ENCODE measurements around the gene JAML.

JAML gene

DNA sequence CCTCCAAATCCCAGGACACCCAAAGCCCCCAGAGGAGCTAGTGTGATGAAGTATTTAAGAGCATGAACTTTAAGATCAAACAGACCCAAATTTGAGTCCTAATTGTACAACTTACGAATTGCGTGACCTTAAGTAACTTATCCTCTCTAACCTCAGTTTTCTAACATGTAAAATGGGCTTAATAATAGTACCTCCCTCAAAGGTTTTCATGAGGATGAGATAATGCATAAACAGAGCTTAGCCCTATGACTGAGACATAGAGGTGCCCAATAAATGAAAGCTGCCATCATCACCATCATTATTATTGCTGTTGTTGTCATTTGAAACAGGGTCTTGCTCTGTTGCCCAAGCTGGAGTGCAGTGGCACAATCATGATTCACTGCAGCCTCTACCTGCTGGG, 57.6 kb downstream of the JAML start:
- TF ChIP-seq SUZ12 (IDR thresholded peaks at IDR 0.05; ENCODE audit: extremely low read depth, insufficient read depth, insufficient read length) (no peak), YY1 (IDR thresholded peaks at IDR 0.05; ENCODE audit: insufficient read depth, insufficient read length) (no peak), ZNF274 (IDR thresholded peaks at IDR 0.05; ENCODE audit: low read depth, low read length) (no peak)
- Histone ChIP-seq H3K27me3 (ENCODE audit: insufficient read depth, insufficient read length) (peaks cover 25% of the 10 kb centered on the region), H3K9ac (ENCODE audit: insufficient read length, low read depth) (no peak overlapping the region), H3K36me3 (ENCODE audit: insufficient read depth, insufficient read length, low read length) (no peaks in the 10 kb centered on the region), H3K4me1 (ENCODE audit: insufficient read depth, insufficient read length) (peaks cover 14% of the 10 kb centered on the region), H3K9me3 (ENCODE audit: insufficient read depth, low read length) (no peaks in the 10 kb centered on the region), H3K4me3 (ENCODE audit: insufficient read length, low read depth) (no peak overlapping the region)
- DNase-seq (ENCODE audit: low read depth, low spot score), result no peak

DNA sequence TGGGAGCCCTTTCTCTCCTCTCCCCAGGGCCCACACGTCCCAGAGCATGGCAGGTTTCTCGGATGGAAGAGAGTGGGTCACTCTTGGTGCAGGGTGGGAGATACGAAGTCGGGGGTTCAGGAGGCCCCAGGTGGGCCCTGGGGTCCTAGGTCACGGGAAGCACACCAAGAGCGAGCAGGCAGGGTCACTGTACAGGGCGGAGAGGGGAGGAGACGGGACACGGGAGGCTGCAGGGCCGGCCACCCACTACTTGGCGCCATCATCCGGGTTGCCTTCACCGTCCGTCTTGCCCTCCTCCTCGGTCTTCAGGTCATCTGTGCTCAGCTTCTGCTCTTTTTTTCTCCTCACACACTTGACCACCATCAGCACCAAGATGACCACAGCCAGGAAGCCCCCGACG, 58.2 kb downstream of the JAML start:
- Histone ChIP-seq H3K9ac (ENCODE audit: insufficient read length, low read depth) (no peak overlapping the region), H3K4me3 (ENCODE audit: insufficient read length, low read depth) (no peak overlapping the region), H3K36me3 (ENCODE audit: insufficient read depth, insufficient read length, low read length) (no peaks in the 10 kb centered on the region), H3K27me3 (ENCODE audit: insufficient read depth, insufficient read length) (peaks cover 19% of the 10 kb centered on the region), H3K4me1 (ENCODE audit: insufficient read depth, insufficient read length) (peaks cover 12% of the 10 kb centered on the region), H3K9me3 (ENCODE audit: insufficient read depth, low read length) (no peaks in the 10 kb centered on the region)
- no peak for DNase-seq (ENCODE audit: low read depth, low spot score)
- TF ChIP-seq YY1 (IDR thresholded peaks at IDR 0.05; ENCODE audit: insufficient read depth, insufficient read length) (no peak), SUZ12 (IDR thresholded peaks at IDR 0.05; ENCODE audit: extremely low read depth, insufficient read depth, insufficient read length) (no peak), ZNF274 (IDR thresholded peaks at IDR 0.05; ENCODE audit: low read depth, low read length) (no peak)

GRCh38 chr11:118164885-118165284, 59.9 kb downstream of the JAML start:
- peaks cover 2% of the 10 kb centered on the region for H3K27me3 ChIP-seq (ENCODE audit: insufficient read depth, insufficient read length)
- TF ChIP-seq SUZ12 (IDR thresholded peaks at IDR 0.05; ENCODE audit: extremely low read depth, insufficient read depth, insufficient read length) (no peak), YY1 (IDR thresholded peaks at IDR 0.05; ENCODE audit: insufficient read depth, insufficient read length) (no peak), ZNF274 (IDR thresholded peaks at IDR 0.05; ENCODE audit: low read depth, low read length) (no peak)
- H3K4me1 ChIP-seq (ENCODE audit: insufficient read depth, insufficient read length), result peaks cover 9% of the 10 kb centered on the region
- no peaks in the 10 kb centered on the region for H3K9me3 ChIP-seq (ENCODE audit: insufficient read depth, low read length)
- H3K4me3 ChIP-seq (ENCODE audit: insufficient read length, low read depth), result no peak overlapping the region
- no peak for DNase-seq (ENCODE audit: low read depth, low spot score)
- H3K9ac ChIP-seq (ENCODE audit: insufficient read length, low read depth), result no peak overlapping the region
- H3K36me3 ChIP-seq (ENCODE audit: insufficient read depth, insufficient read length, low read length), result no peaks in the 10 kb centered on the region

DNA sequence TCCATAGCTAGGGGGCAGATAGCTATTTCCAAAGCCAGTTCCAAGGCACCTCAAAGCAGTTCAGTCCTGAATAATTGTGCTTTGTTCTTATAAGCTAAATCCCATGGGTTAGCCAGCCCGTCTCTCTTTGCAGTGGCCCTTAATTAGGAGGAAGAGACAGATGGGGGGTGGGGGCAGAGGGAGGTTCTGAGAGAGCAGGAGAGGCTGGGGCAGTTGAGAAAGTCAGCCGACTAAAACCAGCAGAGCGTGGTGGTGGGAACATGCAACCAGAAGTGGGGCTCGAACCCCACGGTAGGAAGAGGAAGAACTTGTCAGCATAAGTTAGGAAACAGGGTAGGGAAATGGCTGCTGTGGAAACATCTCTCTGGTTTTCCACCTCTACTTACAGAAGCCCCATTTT, 61.3 kb downstream of the JAML start:
- no peaks in the 10 kb centered on the region for H3K9me3 ChIP-seq (ENCODE audit: insufficient read depth, low read length)
- no peak overlapping the region for H3K9ac ChIP-seq (ENCODE audit: insufficient read length, low read depth)
- H3K27me3 ChIP-seq (ENCODE audit: insufficient read depth, insufficient read length), result peaks cover 14% of the 10 kb centered on the region
- H3K4me3 ChIP-seq (ENCODE audit: insufficient read length, low read depth), result no peak overlapping the region
- H3K4me1 ChIP-seq (ENCODE audit: insufficient read depth, insufficient read length), result peaks cover 2% of the 10 kb centered on the region
- TF ChIP-seq YY1 (IDR thresholded peaks at IDR 0.05; ENCODE audit: insufficient read depth, insufficient read length), result no peak
- DNase-seq (ENCODE audit: low read depth, low spot score), result no peak
- no peaks in the 10 kb centered on the region for H3K36me3 ChIP-seq (ENCODE audit: insufficient read depth, insufficient read length, low read length)

- Histone ChIP-seq H3K4me3 (ENCODE audit: insufficient read length, low read depth) (no peak overlapping the region), H3K4me1 (ENCODE audit: insufficient read depth, insufficient read length) (peaks cover 4% of the 10 kb centered on the region), H3K27me3 (ENCODE audit: insufficient read depth, insufficient read length) (peaks cover 20% of the 10 kb centered on the region), H3K36me3 (ENCODE audit: insufficient read depth, insufficient read length, low read length) (no peaks in the 10 kb centered on the region), H3K9ac (ENCODE audit: insufficient read length, low read depth) (no peak overlapping the region), H3K9me3 (ENCODE audit: insufficient read depth, low read length) (no peaks in the 10 kb centered on the region)
- no peak for DNase-seq (ENCODE audit: low read depth, low spot score)
- TF ChIP-seq SUZ12 (IDR thresholded peaks at IDR 0.05; ENCODE audit: extremely low read depth, insufficient read depth, insufficient read length) (no peak), YY1 (IDR thresholded peaks at IDR 0.05; ENCODE audit: insufficient read depth, insufficient read length) (no peak), ZNF274 (IDR thresholded peaks at IDR 0.05; ENCODE audit: low read depth, low read length) (no peak)
Measured at GRCh38 chr11:118162846-118163245, 62.0 kb downstream of the JAML start.

DNA sequence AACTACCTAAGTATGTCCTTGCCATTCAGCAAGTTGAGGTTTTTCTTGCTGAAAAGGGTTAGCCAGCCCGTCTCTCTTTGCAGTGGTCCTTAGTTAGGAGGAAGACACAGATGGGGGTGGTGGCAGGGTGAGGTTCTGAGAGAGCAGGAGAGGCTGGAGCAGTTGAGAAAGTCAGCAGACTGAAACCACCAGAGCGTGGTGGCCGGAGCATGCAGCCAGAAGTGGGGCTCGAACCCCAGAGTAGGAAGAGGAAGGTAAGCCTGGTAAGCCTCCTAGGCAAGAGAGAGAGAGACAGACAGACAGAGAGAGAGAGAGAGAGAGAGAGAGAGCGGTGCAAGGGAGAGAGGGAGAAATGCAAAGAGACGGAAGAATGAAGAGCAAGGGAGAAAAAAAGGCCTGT, 63.0 kb downstream of the JAML start:
- DNase-seq (ENCODE audit: low read depth, low spot score), result no peak
- H3K4me3 ChIP-seq (ENCODE audit: insufficient read length, low read depth), result no peak overlapping the region
- H3K36me3 ChIP-seq (ENCODE audit: insufficient read depth, insufficient read length, low read length), result no peaks in the 10 kb centered on the region
- H3K9me3 ChIP-seq (ENCODE audit: insufficient read depth, low read length), result no peaks in the 10 kb centered on the region
- peaks cover 8% of the 10 kb centered on the region for H3K4me1 ChIP-seq (ENCODE audit: insufficient read depth, insufficient read length)
- TF ChIP-seq YY1 (IDR thresholded peaks at IDR 0.05; ENCODE audit: insufficient read depth, insufficient read length), result no peak
- TF ChIP-seq SUZ12 (IDR thresholded peaks at IDR 0.05; ENCODE audit: extremely low read depth, insufficient read depth, insufficient read length), result no peak
- TF ChIP-seq ZNF274 (IDR thresholded peaks at IDR 0.05; ENCODE audit: low read depth, low read length), result no peak
- peaks cover 31% of the 10 kb centered on the region for H3K27me3 ChIP-seq (ENCODE audit: insufficient read depth, insufficient read length)
- no peak overlapping the region for H3K9ac ChIP-seq (ENCODE audit: insufficient read length, low read depth)

- no peak overlapping the region for H3K4me3 ChIP-seq (ENCODE audit: insufficient read length, low read depth)
- no peak for DNase-seq (ENCODE audit: low read depth, low spot score)
- TF ChIP-seq ZNF274 (IDR thresholded peaks at IDR 0.05; ENCODE audit: low read depth, low read length), result no peak
- TF ChIP-seq SUZ12 (IDR thresholded peaks at IDR 0.05; ENCODE audit: extremely low read depth, insufficient read depth, insufficient read length), result no peak
- TF ChIP-seq YY1 (IDR thresholded peaks at IDR 0.05; ENCODE audit: insufficient read depth, insufficient read length), result no peak
- H3K27me3 ChIP-seq (ENCODE audit: insufficient read depth, insufficient read length), result peaks cover 71% of the 10 kb centered on the region
- no peaks in the 10 kb centered on the region for H3K36me3 ChIP-seq (ENCODE audit: insufficient read depth, insufficient read length, low read length)
- no peak overlapping the region for H3K9ac ChIP-seq (ENCODE audit: insufficient read length, low read depth)
- no peaks in the 10 kb centered on the region for H3K9me3 ChIP-seq (ENCODE audit: insufficient read depth, low read length)
- H3K4me1 ChIP-seq (ENCODE audit: insufficient read depth, insufficient read length), result peaks cover 17% of the 10 kb centered on the region
Measured at GRCh38 chr11:118157186-118157895, 67.5 kb downstream of the JAML start.
